GM23248 (cell line): ENCODE data around the gene CCDC88C. TPM values are rescaled to one million over a fixed set of nuclear protein-coding genes. Genes with fewer than 3 reads are reported as not detected.
A peak's percentile ranks its signal among the peaks of the same experiment; 100 is the strongest.

Source experiments
- DNase-seq: peaks from one replicate; pipeline ENCODE4 v3.0.0-alpha.2; 2015
- H2AFZ ChIP-seq: fragments of 200-600 bp; sonication (generic); 2 replicates; pipeline ENCODE4 v1.6.1; 2016; ENCODE audit warnings: antibody characterized with exemption
- H3F3A ChIP-seq: fragments of 200-600 bp; sonication (generic); 2 replicates; pipeline ENCODE4 v1.6.1; 2016; ENCODE audit warnings: mild to moderate bottlenecking, antibody characterized with exemption, mixed run types; ENCODE audit not compliant: insufficient read depth
- H3K27ac ChIP-seq: fragments of 200-600 bp; sonication (generic); 2 replicates; pipeline ENCODE4 v1.5.1; 2016; ENCODE audit warnings: mild to moderate bottlenecking
- H3K27me3 ChIP-seq: fragments of 200-600 bp; sonication (generic); replicated peaks from 2 replicates; pipeline ENCODE4 v1.6.1; 2016; ENCODE audit warnings: mild to moderate bottlenecking; ENCODE audit not compliant: insufficient read depth
- H3K36me3 ChIP-seq: fragments of 200-600 bp; sonication (generic); 2 replicates; pipeline ENCODE4 v1.6.1; 2016; ENCODE audit warnings: low read depth, mild to moderate bottlenecking
- H3K4me1 ChIP-seq: fragments of 200-600 bp; sonication (generic); 2 replicates; pipeline ENCODE4 v1.6.1; 2016; ENCODE audit warnings: mild to moderate bottlenecking; ENCODE audit not compliant: insufficient read depth
- H3K4me2 ChIP-seq: fragments of 200-600 bp; sonication (generic); one replicate; pipeline ENCODE4 v1.6.1; 2016; ENCODE audit warnings: mild to moderate bottlenecking; ENCODE audit not compliant: unreplicated experiment
- H3K4me3 ChIP-seq: fragments of 200-600 bp; sonication (generic); 2 replicates; pipeline ENCODE4 v1.5.1; 2016; ENCODE audit warnings: mild to moderate bottlenecking
- H3K79me2 ChIP-seq: fragments of 200-600 bp; sonication (generic); 2 replicates; pipeline ENCODE4 v1.6.1; 2016; ENCODE audit warnings: mild to moderate bottlenecking; ENCODE audit not compliant: insufficient read depth
- H3K9ac ChIP-seq: fragments of 200-600 bp; sonication (generic); 2 replicates; pipeline ENCODE4 v1.6.1; 2016; ENCODE audit warnings: mild to moderate bottlenecking
- H3K9me2 ChIP-seq: fragments of 200-600 bp; sonication (generic); 2 replicates; pipeline ENCODE4 v1.6.1; 2016; ENCODE audit warnings: mixed run types, mild to moderate bottlenecking, moderate library complexity; ENCODE audit not compliant: insufficient read depth
- H3K9me3 ChIP-seq: fragments of 200-600 bp; sonication (generic); one replicate; pipeline ENCODE4 v1.6.1; 2017; ENCODE audit warnings: low read depth
- H4K20me1 ChIP-seq: fragments of 200-600 bp; sonication (generic); 2 replicates; pipeline ENCODE4 v1.6.0; 2016; ENCODE audit not compliant: insufficient read depth
- EZH2 ChIP-seq: fragments of 200-600 bp; sonication (generic); IDR thresholded peaks from 2 replicates; pipeline ENCODE4 v1.6.1; 2018; ENCODE audit warnings: antibody characterized with exemption, mild to moderate bottlenecking; ENCODE audit not compliant: insufficient read depth, poor library complexity, severe bottlenecking
- EZH2phosphoT487 ChIP-seq: fragments of 200-600 bp; sonication (generic); IDR thresholded peaks from 2 replicates; pipeline ENCODE4 v1.6.1; 2018; ENCODE audit warnings: antibody characterized with exemption, moderate library complexity, mild to moderate bottlenecking, low read depth; ENCODE audit not compliant: insufficient read depth
- WGBS, 2 experiments: methylation state at CpG; one replicate each; pipeline ENCODE4 v1.1.6; 2015 to 2017; ENCODE audit warnings: low lambda C conversion rate in 2 of 2, low coverage in 1 of 2; ENCODE audit errors: missing lambda C conversion rate in 2 of 2; 5-methylcytosine and 5-hydroxymethylcytosine counted together
- in situ Hi-C: fragments of 300-500 bp; cut with MboI; formaldehyde crosslinking; loops from 2 replicates; pipeline ENCODE4 v1.15.0; 2020
- polyA plus RNA-seq: library from polyadenylated mRNA; unstranded; fragments of >200 nt; fragmentation: Nextera tagmentation; extraction: Ambion mirVana; gene quantifications from 2 replicates; pipeline ENCODE4 v1.2.1, GENCODE V29; 2016
- total RNA-seq: library from RNA; depleted of rRNA; stranded (reverse); fragments of >200 nt; shearing (Covaris generic); gene quantifications from 2 replicates; pipeline ENCODE4 v1.2.3, GENCODE V29; 2014

The CCDC88C gene
- total and polyA plus RNA-seq, 2 experiments from 2014 or later: not detected

- no peak overlapping the region for H3K4me2 ChIP-seq
- WGBS, 2 experiments: 52 to 64% methylated on average over 4 of the region's 4 CpGs
These were observed 116.7 kb downstream of the CCDC88C start for GRCh38 chr14:91300957-91301356.

GRCh38 chr14:91300283-91300895 is 117.2 kb downstream of the CCDC88C start:
- WGBS, 2 experiments: 76 to 78% methylated on average over 10 of the region's 10 CpGs
- in situ Hi-C loops: no loop called here
- Histone ChIP-seq H2AFZ (no peak overlapping the region), H3K9me2 (no peaks in the 10 kb centered on the region), H3K27ac (no peak overlapping the region), H3K4me2 (no peak overlapping the region), H3K9ac (no peak overlapping the region), H3K79me2 (no peaks in the 10 kb centered on the region), H3K4me3 (no peak overlapping the region), H4K20me1 (no peaks in the 10 kb centered on the region), H3F3A (no peaks in the 10 kb centered on the region), H3K36me3 (no peaks in the 10 kb centered on the region), H3K27me3 (peaks cover 18% of the 10 kb centered on the region), H3K9me3 (no peaks in the 10 kb centered on the region), H3K4me1 (no peaks in the 10 kb centered on the region)
- TF ChIP-seq EZH2phosphoT487 (no peak), EZH2 (no peak)
- no peak for DNase-seq

More at GRCh38 chr14:91300957-91301356, 116.7 kb downstream of the CCDC88C start:
- no peak overlapping the region for H3K9ac ChIP-seq
- H4K20me1 ChIP-seq: no peaks in the 10 kb centered on the region
- no peaks in the 10 kb centered on the region for H3K79me2 ChIP-seq
- no peak overlapping the region for H3K4me3 ChIP-seq
- DNase-seq: peak; percentile 14
- H3K9me3 ChIP-seq: no peaks in the 10 kb centered on the region
- H3K36me3 ChIP-seq: no peaks in the 10 kb centered on the region
- no peaks in the 10 kb centered on the region for H3K4me1 ChIP-seq
- H3K27me3 ChIP-seq: peaks cover 18% of the 10 kb centered on the region
- no peak overlapping the region for H2AFZ ChIP-seq
- TF ChIP-seq EZH2phosphoT487 (no peak), EZH2 (no peak)
- no peaks in the 10 kb centered on the region for H3K9me2 ChIP-seq
- in situ Hi-C loops: no loop called here
- no peaks in the 10 kb centered on the region for H3F3A ChIP-seq
- no peak overlapping the region for H3K27ac ChIP-seq

GRCh38 chr14:91299121-91300115 is 118.2 kb downstream of the CCDC88C start:
- Histone ChIP-seq H2AFZ (no peak overlapping the region), H3K36me3 (no peaks in the 10 kb centered on the region), H3K27ac (no peak overlapping the region), H3K4me1 (no peaks in the 10 kb centered on the region), H3K4me2 (no peak overlapping the region), H3K9ac (no peak overlapping the region), H3F3A (no peaks in the 10 kb centered on the region), H3K79me2 (no peaks in the 10 kb centered on the region), H4K20me1 (no peaks in the 10 kb centered on the region), H3K27me3 (peaks cover 15% of the 10 kb centered on the region), H3K4me3 (no peak overlapping the region), H3K9me3 (no peaks in the 10 kb centered on the region), H3K9me2 (no peaks in the 10 kb centered on the region)
- 86 to 88% methylated on average over 31 of the region's 31 CpGs for WGBS, 2 experiments
- in situ Hi-C loops: no loop called here
- DNase-seq: no peak
- TF ChIP-seq EZH2phosphoT487 (no peak), EZH2 (no peak)

GRCh38 chr14:91298576-91298975 is 119.0 kb downstream of the CCDC88C start:
- Histone ChIP-seq H3F3A (no peaks in the 10 kb centered on the region), H3K4me1 (no peaks in the 10 kb centered on the region), H3K36me3 (no peaks in the 10 kb centered on the region), H4K20me1 (no peaks in the 10 kb centered on the region), H3K9me3 (no peaks in the 10 kb centered on the region), H3K9me2 (no peaks in the 10 kb centered on the region), H3K9ac (no peak overlapping the region), H3K4me3 (no peak overlapping the region), H3K27ac (no peak overlapping the region), H3K27me3 (peaks cover 20% of the 10 kb centered on the region), H2AFZ (no peak overlapping the region), H3K79me2 (no peaks in the 10 kb centered on the region), H3K4me2 (no peak overlapping the region)
- 43 to 46% methylated on average over 11 of the region's 11 CpGs for WGBS, 2 experiments
- in situ Hi-C loops: no loop called here
- TF ChIP-seq EZH2phosphoT487 (no peak), EZH2 (no peak)
- peak; percentile 33 for DNase-seq
